ENCODE results near the gene AGL.
"Not testable (repeated sequence)": the region's sequence is repeated elsewhere in the genome, so short reads cannot be mapped to it uniquely, and the experiment has no call there.

The AGL gene

GRCh38 chr1:99843760-99844159 is 6.4 kb upstream of the AGL start:
- TF ChIP-seq CTCF (IDR thresholded peaks at IDR 0.05; ENCODE audit: low read depth, low read length), result no peak
- DNase-seq (ENCODE audit: extremely low read depth, low read depth), result no peak

GRCh38 chr1:99845201-99845600 is 5.0 kb upstream of the AGL start:
- not testable (repeated sequence) for DNase-seq (ENCODE audit: extremely low read depth, low read depth)

GRCh38 chr1:99849413-99849743 is 783 bp upstream of the AGL start:
- no peak for TF ChIP-seq CTCF (IDR thresholded peaks at IDR 0.05; ENCODE audit: low read depth, low read length)
- no peak for DNase-seq (ENCODE audit: extremely low read depth, low read depth)

- DNase-seq (ENCODE audit: extremely low read depth, low read depth), result no peak
- TF ChIP-seq CTCF (IDR thresholded peaks at IDR 0.05; ENCODE audit: low read depth, low read length), result no peak
Observed at GRCh38 chr1:99850459-99851291, 514 bp downstream of the AGL start.

GRCh38 chr1:99851850-99852454 is 1.8 kb downstream of the AGL start:
- DNase-seq (ENCODE audit: extremely low read depth, low read depth), result no peak
- TF ChIP-seq CTCF (IDR thresholded peaks at IDR 0.05; ENCODE audit: low read depth, low read length), result no peak

GRCh38 chr1:99852648-99853047 is 2.5 kb downstream of the AGL start:
- TF ChIP-seq CTCF (IDR thresholded peaks at IDR 0.05; ENCODE audit: low read depth, low read length), result no peak
- DNase-seq (ENCODE audit: extremely low read depth, low read depth), result no peak

GRCh38 chr1:99855914-99856450 is 5.8 kb downstream of the AGL start:
- no peak for TF ChIP-seq CTCF (IDR thresholded peaks at IDR 0.05; ENCODE audit: low read depth, low read length)
- no peak for DNase-seq (ENCODE audit: extremely low read depth, low read depth)

GRCh38 chr1:99857041-99857440 is 6.9 kb downstream of the AGL start:
- not testable (repeated sequence) for DNase-seq (ENCODE audit: extremely low read depth, low read depth)

Measured in AG09319 (cell line).